ENCODE data around the gene ZNF385C. TPM values are rescaled to one million over a fixed set of nuclear protein-coding genes. Genes with fewer than 3 reads are reported as not detected.

ZNF385C gene
- total RNA-seq, 1 donor from 2014 or later = 2.9 TPM

DNA sequence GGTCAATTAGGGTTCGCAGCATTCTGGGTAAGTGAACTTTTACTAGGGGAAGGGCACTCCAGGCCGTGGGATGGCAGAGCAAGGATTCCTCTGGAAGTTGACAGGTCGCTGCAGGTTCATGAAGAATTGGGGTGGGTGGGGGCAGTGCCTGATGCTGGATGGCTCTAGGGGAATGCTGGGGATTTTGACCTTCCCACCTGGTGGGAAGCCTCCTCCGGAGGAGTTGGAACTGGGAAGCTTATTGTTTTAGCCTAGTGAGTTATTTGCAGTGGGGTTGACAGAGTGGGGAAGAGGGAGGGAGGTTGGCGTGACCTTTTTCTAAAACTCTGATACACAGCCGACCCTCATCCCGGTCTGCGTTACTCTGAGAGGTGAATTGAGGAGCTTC lies 47.3 kb downstream of the ZNF385C start:
- H3K27me3 Mint-ChIP-seq (ENCODE audit: low read depth) = peaks cover 28% of the 10 kb centered on the region
- peaks cover 32% of the 10 kb centered on the region for H3K4me1 Mint-ChIP-seq
- peak overlapping the region; percentile 66 for H3K4me3 Mint-ChIP-seq

DNA sequence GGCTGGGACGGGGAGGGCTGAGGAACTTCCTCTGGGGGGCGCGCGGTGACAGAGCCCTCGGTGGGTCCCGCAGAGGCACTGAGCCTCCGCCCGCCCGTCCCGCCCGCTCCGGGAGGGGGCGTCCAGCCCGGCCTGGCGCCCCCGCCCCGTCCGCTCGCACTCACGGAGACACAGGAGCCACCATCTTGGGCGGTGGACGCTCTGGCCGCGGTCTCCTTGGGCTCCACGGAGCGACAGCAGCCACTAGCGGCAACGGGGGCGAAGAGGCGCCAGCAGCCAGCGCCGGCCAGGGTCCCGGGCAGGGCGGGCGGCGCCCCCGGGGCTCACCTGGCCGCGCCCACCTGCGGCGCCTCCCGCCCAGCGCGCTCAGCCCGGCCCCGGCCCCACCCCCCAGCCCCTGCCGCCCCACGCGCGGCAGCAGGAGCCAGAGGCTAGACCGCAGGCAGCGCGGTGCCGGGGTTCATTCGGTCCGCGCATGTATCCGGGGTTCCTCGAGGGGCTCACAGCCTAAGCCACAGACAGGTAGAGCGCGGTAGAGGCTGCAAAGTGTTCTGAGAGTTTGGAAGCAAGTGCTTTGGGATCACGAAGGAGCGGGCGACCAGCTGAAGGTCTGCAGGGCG lies 47.8 kb downstream of the ZNF385C start, which contains the start of gene C17orf113:
Gene C17orf113, minus strand, starts transcription at position 209 of the 620 bp plus-strand sequence. CDS start 7,225 bp downstream, outside the sequence.
- TF ChIP-seq, protein P1, sequence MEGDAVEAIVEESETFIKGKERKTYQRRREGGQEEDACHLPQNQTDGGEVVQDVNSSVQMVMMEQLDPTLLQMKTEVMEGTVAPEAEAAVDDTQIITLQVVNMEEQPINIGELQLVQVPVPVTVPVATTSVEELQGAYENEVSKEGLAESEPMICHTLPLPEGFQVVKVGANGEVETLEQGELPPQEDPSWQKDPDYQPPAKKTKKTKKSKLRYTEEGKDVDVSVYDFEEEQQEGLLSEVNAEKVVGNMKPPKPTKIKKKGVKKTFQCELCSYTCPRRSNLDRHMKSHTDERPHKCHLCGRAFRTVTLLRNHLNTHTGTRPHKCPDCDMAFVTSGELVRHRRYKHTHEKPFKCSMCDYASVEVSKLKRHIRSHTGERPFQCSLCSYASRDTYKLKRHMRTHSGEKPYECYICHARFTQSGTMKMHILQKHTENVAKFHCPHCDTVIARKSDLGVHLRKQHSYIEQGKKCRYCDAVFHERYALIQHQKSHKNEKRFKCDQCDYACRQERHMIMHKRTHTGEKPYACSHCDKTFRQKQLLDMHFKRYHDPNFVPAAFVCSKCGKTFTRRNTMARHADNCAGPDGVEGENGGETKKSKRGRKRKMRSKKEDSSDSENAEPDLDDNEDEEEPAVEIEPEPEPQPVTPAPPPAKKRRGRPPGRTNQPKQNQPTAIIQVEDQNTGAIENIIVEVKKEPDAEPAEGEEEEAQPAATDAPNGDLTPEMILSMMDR (IDR thresholded peaks at IDR 0.05; ENCODE audit: unreplicated experiment) = peak; percentile 32
- Mint-ChIP-seq H3K4me1 (peaks cover 30% of the 10 kb centered on the region), H3K4me3 (peak within 1 kb of the TSS; percentile 83), H3K9me3 (no peaks in the 10 kb centered on the region), H3K27ac (no peak within 1 kb of the TSS), H3K36me3 (no peaks in the 10 kb centered on the region), H3K27me3 (ENCODE audit: low read depth) (peaks cover 28% of the 10 kb centered on the region)
- peak; percentile 52 to 69 for DNase-seq (ENCODE audit: low spot score in 2 of 2, unreplicated experiment in 2 of 2)

More for the DNA sequence above, 47.3 kb downstream of the ZNF385C start:
- TF ChIP-seq, protein P1 (IDR thresholded peaks at IDR 0.05; ENCODE audit: unreplicated experiment) = no peak
- no peak for DNase-seq (ENCODE audit: low spot score in 2 of 2, unreplicated experiment in 2 of 2)
- Mint-ChIP-seq H3K36me3 (no peaks in the 10 kb centered on the region), H3K9me3 (no peaks in the 10 kb centered on the region), H3K27ac (no peak overlapping the region)

DNA sequence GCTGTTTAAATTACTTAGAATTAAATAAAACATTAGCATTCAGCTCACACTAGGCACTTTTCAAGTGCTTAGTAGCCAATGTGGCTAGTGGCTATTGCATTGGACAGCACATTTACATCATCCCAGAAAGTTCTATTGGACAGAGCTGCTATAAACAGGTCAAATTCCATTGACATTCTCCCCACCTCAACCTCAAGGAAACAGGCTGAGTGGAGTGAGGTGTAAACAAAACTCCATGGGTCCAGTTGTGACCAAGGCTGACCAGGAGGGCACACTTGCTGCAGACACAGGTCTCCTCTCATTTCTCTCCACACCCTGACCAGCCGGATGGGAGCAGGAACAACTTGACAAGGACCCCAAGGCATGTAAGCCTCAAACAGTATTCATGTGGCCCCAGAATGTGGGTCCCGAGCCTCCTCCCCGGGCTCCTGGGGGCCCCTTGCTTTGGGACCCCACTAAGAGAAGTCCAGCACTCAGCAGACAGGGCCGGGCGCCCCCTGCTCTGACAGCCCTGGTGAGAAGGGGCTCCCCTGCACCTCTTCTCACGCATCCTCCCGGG lies 48.4 kb downstream of the ZNF385C start:
- peak overlapping the region; percentile 83 for H3K4me3 Mint-ChIP-seq
- TF ChIP-seq, protein P1 (IDR thresholded peaks at IDR 0.05; ENCODE audit: unreplicated experiment) = no peak
- peaks cover 24% of the 10 kb centered on the region for H3K4me1 Mint-ChIP-seq
- no peak overlapping the region for H3K27ac Mint-ChIP-seq
- H3K27me3 Mint-ChIP-seq (ENCODE audit: low read depth) = peaks cover 25% of the 10 kb centered on the region
- DNase-seq (ENCODE audit: low spot score in 2 of 2, unreplicated experiment in 2 of 2) = no peak
- no peaks in the 10 kb centered on the region for H3K9me3 Mint-ChIP-seq
- H3K36me3 Mint-ChIP-seq = no peaks in the 10 kb centered on the region

DNA sequence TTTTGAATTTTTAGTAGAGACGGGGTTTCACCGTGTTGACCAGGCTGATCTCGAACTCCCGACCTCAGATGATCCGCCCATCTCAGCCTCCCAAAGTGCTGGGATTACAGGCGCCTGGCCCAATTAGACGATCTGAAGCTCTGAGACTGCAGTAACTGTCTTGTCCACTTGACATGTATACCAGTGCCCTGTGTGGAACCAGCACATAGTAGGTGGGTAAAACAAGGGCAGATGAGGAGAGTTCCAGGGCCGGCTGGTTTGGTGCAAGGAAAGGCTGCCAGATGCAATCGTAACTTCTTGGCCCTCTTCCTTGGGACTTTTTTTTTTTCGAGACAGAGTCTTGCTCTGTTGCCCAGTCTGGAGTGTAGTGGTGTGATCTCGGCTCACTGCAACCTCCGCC lies 50.9 kb downstream of the ZNF385C start:
- Mint-ChIP-seq H3K4me1 (peaks cover 12% of the 10 kb centered on the region), H3K36me3 (no peaks in the 10 kb centered on the region), H3K27me3 (ENCODE audit: low read depth) (peaks cover 7% of the 10 kb centered on the region), H3K9me3 (no peaks in the 10 kb centered on the region), H3K27ac (no peak overlapping the region), H3K4me3 (no peak overlapping the region)
- TF ChIP-seq, protein P1 (IDR thresholded peaks at IDR 0.05; ENCODE audit: unreplicated experiment) = no peak
- no peak for DNase-seq (ENCODE audit: low spot score in 2 of 2, unreplicated experiment in 2 of 2)

DNA sequence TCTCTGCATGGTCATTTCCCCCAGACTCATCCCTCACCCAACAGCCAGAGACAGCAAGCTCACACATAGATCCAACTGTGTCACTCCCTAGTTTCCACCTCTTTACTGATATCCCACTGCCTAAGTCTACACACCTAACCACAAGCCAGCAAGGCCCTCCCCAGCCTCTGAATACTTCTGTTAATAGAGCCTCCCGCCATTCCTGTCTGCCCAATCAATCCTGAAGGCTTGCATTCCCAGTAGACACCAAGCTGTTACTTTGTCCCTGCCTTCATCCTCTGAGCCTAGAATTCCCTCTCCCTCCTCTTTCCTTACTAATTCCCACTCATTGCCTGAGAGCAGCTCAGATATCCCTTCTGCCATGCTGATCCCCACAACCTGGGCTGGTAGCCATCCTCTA lies 52.6 kb downstream of the ZNF385C start:
- Mint-ChIP-seq H3K36me3 (no peaks in the 10 kb centered on the region), H3K4me1 (peaks cover 6% of the 10 kb centered on the region), H3K27ac (no peak overlapping the region), H3K9me3 (no peaks in the 10 kb centered on the region), H3K4me3 (no peak overlapping the region), H3K27me3 (ENCODE audit: low read depth) (no peaks in the 10 kb centered on the region)
- TF ChIP-seq, protein P1 (IDR thresholded peaks at IDR 0.05; ENCODE audit: unreplicated experiment) = no peak
- no peak for DNase-seq (ENCODE audit: low spot score in 2 of 2, unreplicated experiment in 2 of 2)
